GM12801 (cell line): ENCODE measurements around the gene PCSK1N.

Source experiments
- CTCF ChIP-seq: IDR thresholded peaks from one replicate; pipeline ENCODE4 v1.5.1; 2011; ENCODE audit warnings: control low read depth; ENCODE audit not compliant: insufficient read length; ENCODE audit errors: extremely low read depth

PCSK1N gene

GRCh38 chrX:48834383-48834709, 1.1 kb downstream of the PCSK1N start:
- TF ChIP-seq CTCF, result no peak

GRCh38 chrX:48833542-48834138, 1.8 kb downstream of the PCSK1N start:
- TF ChIP-seq CTCF, result no peak

GRCh38 chrX:48831909-48832291, 3.5 kb downstream of the PCSK1N start:
- TF ChIP-seq CTCF, result no peak

GRCh38 chrX:48831136-48831908, 4.1 kb downstream of the PCSK1N start:
- no peak for TF ChIP-seq CTCF

- TF ChIP-seq CTCF, result no peak
Measured at GRCh38 chrX:48829016-48829735, 6.2 kb downstream of the PCSK1N start.

GRCh38 chrX:48827654-48827968, 7.8 kb downstream of the PCSK1N start:
- no peak for TF ChIP-seq CTCF

GRCh38 chrX:48826876-48827653, 8.3 kb downstream of the PCSK1N start:
- TF ChIP-seq CTCF, result no peak
